Spinal cord (tissue), 10 donors: ENCODE data around the gene MORN5. TPM values are rescaled to one million over a fixed set of nuclear protein-coding genes. Genes with fewer than 3 reads are reported as not detected.
A peak's percentile ranks its signal among the peaks of the same experiment; 100 is the strongest.

Experiments used
- DNase-seq, 6 donors: peaks; one replicate each; pipeline versions ENCODE4 v3.0.0 to v3.0.0-alpha.2; 2013 to 2015; ENCODE audit warnings: low spot score in 6 of 6, low read depth in 4 of 6
- H3K27ac ChIP-seq: one replicate; pipeline ENCODE4 v1.5.1; 2013; ENCODE audit warnings: low read depth, low read length, control low read depth
- H3K27me3 ChIP-seq: one replicate; pipeline ENCODE4 v1.6.1; 2013; ENCODE audit warnings: low read length; ENCODE audit not compliant: control insufficient read depth, insufficient read depth
- H3K36me3 ChIP-seq: one replicate; pipeline ENCODE4 v1.6.1; 2013; ENCODE audit warnings: low read length; ENCODE audit not compliant: control insufficient read depth, insufficient read depth
- H3K4me1 ChIP-seq: one replicate; pipeline ENCODE4 v1.6.1; 2013; ENCODE audit warnings: low read length; ENCODE audit not compliant: control insufficient read depth, insufficient read depth
- H3K4me3 ChIP-seq: one replicate; pipeline ENCODE4 v1.5.1; 2013; ENCODE audit warnings: low read depth, low read length, control low read depth
- H3K9me3 ChIP-seq: one replicate; pipeline ENCODE4 v1.6.1; 2013; ENCODE audit warnings: low read length; ENCODE audit not compliant: control insufficient read depth, insufficient read depth
- WGBS: methylation state at CpG from one replicate; pipeline ENCODE4 v1.1.5; 2013; ENCODE audit warnings: missing lambda C conversion rate; ENCODE audit not compliant: insufficient coverage; 5-methylcytosine and 5-hydroxymethylcytosine counted together
- polyA plus RNA-seq, 2 donors: library from polyadenylated mRNA; unstranded; fragments of 120-200 nt; gene quantifications; one replicate each; pipeline ENCODE4 v1.2.1, GENCODE V29; 2013; ENCODE audit not compliant: insufficient read length in 2 of 2
- total RNA-seq, 2 donors: library from RNA; depleted of rRNA in 1 of 2; stranded (reverse); fragments of 120-200 nt in 1 of 2; fragments of >200 nt in 1 of 2; gene quantifications; one replicate each; pipeline versions ENCODE4 v1.2.3 to v1.2.4, GENCODE V29; 2013 to 2014
- donor health status: healthy.

MORN5 gene
- total and polyA plus RNA-seq, 4 donors, result 5.8 to 18.7 (median 7.7) TPM

DNA sequence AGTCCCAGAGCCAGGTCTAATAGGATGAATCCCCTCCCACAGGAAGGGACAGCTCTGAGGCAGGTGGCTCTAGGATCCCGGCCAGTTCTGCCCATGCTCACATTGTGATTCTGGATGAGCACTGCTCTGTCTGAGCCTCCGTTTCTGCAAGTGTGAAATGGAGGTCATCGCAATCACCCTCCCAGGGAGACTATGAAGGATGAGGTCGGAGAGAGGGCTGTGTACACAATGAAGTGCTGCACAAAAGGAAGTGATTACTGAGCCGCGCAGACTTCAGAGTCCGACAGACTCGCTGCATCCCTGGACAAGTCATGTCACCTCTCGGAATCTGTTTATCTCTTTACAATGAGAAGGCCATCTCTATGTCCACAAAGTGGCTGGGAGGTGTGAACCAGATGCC is 47.4 kb downstream of the MORN5 start:
- no peaks in the 10 kb centered on the region for H3K36me3 ChIP-seq
- no peak overlapping the region for H3K4me3 ChIP-seq
- peaks cover 22% of the 10 kb centered on the region for H3K27me3 ChIP-seq
- peaks cover 10% of the 10 kb centered on the region for H3K4me1 ChIP-seq
- H3K27ac ChIP-seq, result no peak overlapping the region
- no peaks in the 10 kb centered on the region for H3K9me3 ChIP-seq
- DNase-seq, result no peak
- 27% methylated on average over 8 of the region's 9 CpGs for WGBS

GRCh38 chr9:122209451-122209850 is 49.7 kb downstream of the MORN5 start:
- Histone ChIP-seq H3K9me3 (no peaks in the 10 kb centered on the region), H3K27me3 (peaks cover 46% of the 10 kb centered on the region), H3K36me3 (no peaks in the 10 kb centered on the region), H3K4me3 (no peak overlapping the region), H3K4me1 (peaks cover 24% of the 10 kb centered on the region), H3K27ac (no peak overlapping the region)
- 92% methylated on average over 11 of the region's 12 CpGs for WGBS
- DNase-seq, result no peak

GRCh38 chr9:122212473-122213004 is 52.8 kb downstream of the MORN5 start:
- 74% methylated on average over 6 of the region's 7 CpGs for WGBS
- Histone ChIP-seq H3K27me3 (peaks cover 71% of the 10 kb centered on the region), H3K4me1 (peaks cover 16% of the 10 kb centered on the region), H3K36me3 (no peaks in the 10 kb centered on the region), H3K4me3 (no peak overlapping the region), H3K9me3 (no peaks in the 10 kb centered on the region), H3K27ac (no peak overlapping the region)
- no peak for DNase-seq

GRCh38 chr9:122213102-122213588 is 53.4 kb downstream of the MORN5 start:
- Histone ChIP-seq H3K9me3 (no peaks in the 10 kb centered on the region), H3K27ac (no peak overlapping the region), H3K27me3 (peaks cover 75% of the 10 kb centered on the region), H3K36me3 (no peaks in the 10 kb centered on the region), H3K4me1 (peaks cover 16% of the 10 kb centered on the region), H3K4me3 (no peak overlapping the region)
- 28% methylated on average over 19 of the region's 20 CpGs for WGBS
- DNase-seq, result no peak

DNA sequence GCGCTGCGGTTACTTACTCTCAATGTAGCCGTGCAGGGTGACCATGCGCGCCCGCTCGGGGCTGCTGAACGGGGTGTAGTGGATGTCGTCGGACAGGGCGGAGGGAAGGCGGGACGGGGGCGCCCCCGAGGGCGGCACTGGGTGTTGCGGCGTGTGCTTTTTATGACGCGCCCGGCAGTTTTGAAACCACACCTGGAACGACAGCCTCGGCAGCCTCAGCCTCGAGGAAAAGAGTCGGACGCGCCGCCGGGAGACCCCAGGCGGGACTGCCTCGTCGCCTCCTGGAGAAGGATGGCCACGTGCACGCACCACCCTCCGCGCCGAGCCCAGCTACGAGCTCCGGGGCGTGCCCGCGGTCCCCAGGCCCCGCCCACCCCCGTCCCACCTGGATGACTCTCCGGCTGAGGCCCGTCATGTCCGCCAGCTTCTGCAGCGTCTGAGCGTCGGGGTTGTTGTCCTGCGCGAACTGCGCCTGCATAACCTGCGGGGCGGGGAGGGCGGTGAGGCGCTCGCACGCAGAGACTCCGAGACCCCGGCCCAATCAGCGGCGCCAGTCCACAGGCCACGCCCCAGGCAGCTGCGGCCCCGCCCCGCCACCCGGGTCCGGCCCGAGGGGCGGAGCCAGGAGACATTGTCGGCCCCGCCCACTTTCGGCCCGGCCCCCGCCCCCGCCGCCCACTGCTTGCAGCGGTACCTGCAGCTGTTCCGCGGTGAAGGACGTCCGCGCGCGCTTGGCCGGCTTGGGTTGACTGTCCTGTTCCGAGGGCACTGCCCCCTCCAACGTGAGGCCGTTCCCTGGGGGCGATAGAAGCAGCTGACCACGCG is 54.1 kb downstream of the MORN5 start:
- Histone ChIP-seq H3K4me3 (no peak overlapping the region), H3K27ac (no peak overlapping the region)

DNA sequence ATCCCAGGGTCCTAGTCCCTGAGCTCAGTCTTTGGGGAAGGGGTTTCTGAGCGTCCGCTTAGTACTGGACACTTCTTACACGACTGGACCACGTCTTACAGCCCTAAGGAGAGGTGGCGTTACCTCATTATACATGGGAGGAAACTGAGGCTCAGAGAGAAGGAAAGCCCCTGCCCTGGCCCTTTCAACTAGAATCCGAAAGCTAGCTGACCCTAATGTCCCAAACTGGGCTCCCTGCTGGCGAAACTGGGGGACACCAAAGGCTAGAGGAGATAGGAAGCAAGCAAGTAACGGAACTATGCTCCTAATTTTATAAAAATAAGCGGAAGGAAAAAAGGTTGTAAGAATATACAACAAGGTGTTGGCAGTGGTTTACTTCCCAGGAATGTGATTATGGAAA is 54.8 kb downstream of the MORN5 start:
- Histone ChIP-seq H3K4me1 (peaks cover 26% of the 10 kb centered on the region), H3K27me3 (peaks cover 89% of the 10 kb centered on the region), H3K36me3 (no peaks in the 10 kb centered on the region), H3K4me3 (no peak overlapping the region), H3K9me3 (no peaks in the 10 kb centered on the region), H3K27ac (no peak overlapping the region)
- no peak for DNase-seq
- 33% methylated on average over 4 of the region's 9 CpGs for WGBS

More for the DNA sequence above, 54.1 kb downstream of the MORN5 start:
- H3K9me3 ChIP-seq, result no peaks in the 10 kb centered on the region
- H3K36me3 ChIP-seq, result no peaks in the 10 kb centered on the region
- H3K4me1 ChIP-seq, result peaks cover 19% of the 10 kb centered on the region
- DNase-seq, result peak in 2 of 6 donors; percentile 45 to 62
- under 1% methylated on average over 93 of the region's 93 CpGs for WGBS
- peaks cover 82% of the 10 kb centered on the region for H3K27me3 ChIP-seq

GRCh38 chr9:122215663-122216062 is 56.0 kb downstream of the MORN5 start:
- no peak for DNase-seq
- no peak overlapping the region for H3K27ac ChIP-seq
- no peak overlapping the region for H3K4me3 ChIP-seq
- no peaks in the 10 kb centered on the region for H3K36me3 ChIP-seq
- H3K4me1 ChIP-seq, result peaks cover 37% of the 10 kb centered on the region
- 86% methylated on average over 1 of the region's 1 CpG for WGBS
- H3K9me3 ChIP-seq, result no peaks in the 10 kb centered on the region
- peaks cover 97% of the 10 kb centered on the region for H3K27me3 ChIP-seq

GRCh38 chr9:122216138-122216797 is 56.6 kb downstream of the MORN5 start:
- H3K9me3 ChIP-seq, result no peaks in the 10 kb centered on the region
- 37% methylated on average over 2 of the region's 4 CpGs for WGBS
- peaks cover 97% of the 10 kb centered on the region for H3K27me3 ChIP-seq
- no peak for DNase-seq
- no peak overlapping the region for H3K27ac ChIP-seq
- H3K36me3 ChIP-seq, result no peaks in the 10 kb centered on the region
- H3K4me3 ChIP-seq, result no peak overlapping the region
- H3K4me1 ChIP-seq, result peaks cover 41% of the 10 kb centered on the region

- no peak overlapping the region for H3K4me3 ChIP-seq
- H3K27me3 ChIP-seq, result peaks cover 97% of the 10 kb centered on the region
- H3K27ac ChIP-seq, result no peak overlapping the region
- WGBS, result 7% methylated on average over 33 of the region's 35 CpGs
- peaks cover 46% of the 10 kb centered on the region for H3K4me1 ChIP-seq
- H3K9me3 ChIP-seq, result no peaks in the 10 kb centered on the region
- no peak for DNase-seq
- no peaks in the 10 kb centered on the region for H3K36me3 ChIP-seq
Measured at GRCh38 chr9:122216798-122217418, 57.2 kb downstream of the MORN5 start.
